LHCN-M2 (cell line): ENCODE measurements around the gene SLC23A2. TPM values are rescaled to one million over a fixed set of nuclear protein-coding genes. Genes with fewer than 3 reads are reported as not detected.
A peak's percentile ranks its signal among the peaks of the same experiment; 100 is the strongest.

Experiments
- DNase-seq: peaks from one replicate; pipeline ENCODE4 v3.0.0-alpha.2; 2012; ENCODE audit warnings: low read depth
- total RNA-seq: library from RNA; depleted of rRNA; stranded (reverse); fragments of >200 nt; gene quantifications from 2 replicates; pipeline ENCODE4 v1.2.3, GENCODE V29; 2014

SLC23A2 gene
- total RNA-seq, 1 experiment from 2014 or later: 14.6 TPM

DNA sequence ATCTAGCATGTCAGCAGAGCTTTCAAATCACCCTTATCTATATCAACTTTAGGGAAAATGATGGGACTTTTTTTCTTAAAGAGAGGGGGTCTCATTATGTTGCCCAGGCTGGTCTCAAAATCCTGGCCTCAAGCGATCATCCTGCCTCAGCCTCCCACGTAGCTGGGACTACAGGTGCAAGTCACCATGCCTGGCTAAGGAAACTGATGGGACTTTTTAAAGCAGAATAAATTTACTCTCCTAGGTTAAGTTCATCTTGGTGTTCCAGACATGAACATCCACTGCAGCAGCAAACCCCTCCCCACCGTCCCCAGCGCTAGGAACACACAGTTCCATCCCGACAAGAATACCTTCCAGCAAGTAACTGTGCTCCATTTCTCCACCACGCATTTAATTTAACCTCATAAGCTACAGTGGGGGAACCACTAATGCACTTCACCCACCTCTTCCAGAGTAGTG, 64.9 kb downstream of the SLC23A2 start:
- no peak for DNase-seq

DNA sequence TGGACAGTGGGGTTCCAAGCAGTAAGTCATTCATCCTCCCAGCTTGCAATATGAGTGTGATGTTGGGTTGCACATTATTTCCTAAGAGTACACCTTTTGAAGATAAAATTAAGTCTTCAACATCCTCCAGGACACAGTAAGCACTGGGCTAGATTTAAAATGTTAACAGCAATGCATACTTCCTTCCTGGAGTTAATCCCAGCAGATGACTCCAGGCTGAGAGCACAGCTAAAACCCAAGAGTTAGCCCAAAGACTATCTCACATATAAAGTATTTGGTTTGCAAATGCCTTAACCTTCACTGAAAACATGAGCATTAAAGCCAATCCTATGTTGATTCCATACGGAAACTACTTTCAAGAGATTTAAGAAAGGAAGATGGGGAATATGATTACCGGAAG, 69.2 kb downstream of the SLC23A2 start:
- DNase-seq: no peak

- DNase-seq: no peak
These were observed 71.5 kb downstream of the SLC23A2 start for GRCh38 chr20:4929686-4930397.

GRCh38 chr20:4926531-4927156, 74.7 kb downstream of the SLC23A2 start:
- DNase-seq: no peak

GRCh38 chr20:4925842-4926530, 75.3 kb downstream of the SLC23A2 start:
- DNase-seq: peak; percentile 75

DNA sequence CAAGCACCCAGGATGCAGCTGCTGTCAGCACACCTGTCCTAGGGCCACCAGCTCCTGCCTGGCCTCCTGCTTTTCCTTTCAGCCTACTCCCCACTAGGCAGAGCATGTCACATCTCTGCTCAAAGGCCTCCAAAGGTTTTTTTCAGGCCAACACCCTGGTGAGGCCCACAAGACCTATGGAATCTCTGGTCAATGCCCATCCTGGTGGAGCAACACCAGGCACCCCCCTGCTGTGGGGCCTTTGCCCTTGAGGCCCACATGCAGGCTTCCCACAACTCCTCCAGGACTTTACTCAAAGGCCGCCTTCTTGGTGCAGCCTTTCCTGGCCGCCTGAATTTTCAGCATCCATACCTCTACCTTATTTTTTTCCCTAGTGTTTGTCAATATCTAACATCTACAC, 76.9 kb downstream of the SLC23A2 start:
- no peak for DNase-seq

- DNase-seq: no peak
These were observed 77.3 kb downstream of the SLC23A2 start for GRCh38 chr20:4924032-4924431.

DNA sequence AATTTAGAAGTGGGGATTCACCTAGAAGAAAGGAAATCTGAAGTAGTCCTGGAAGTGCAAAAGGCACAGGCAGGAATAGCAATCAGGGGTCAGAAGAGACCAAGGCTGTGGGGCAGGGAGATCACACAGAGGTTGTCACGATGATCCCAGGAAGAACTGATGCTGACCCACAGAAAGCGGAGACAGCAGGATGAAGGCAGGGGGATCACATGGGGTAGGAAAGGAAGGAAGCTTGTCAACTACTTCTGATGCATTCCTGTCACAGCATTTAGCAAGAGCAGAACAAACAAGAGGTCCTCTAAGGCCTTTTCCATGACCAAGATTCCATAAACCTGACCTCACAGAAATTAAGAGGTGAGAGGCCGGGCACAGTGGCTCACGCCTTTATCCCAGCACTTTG, 79.1 kb downstream of the SLC23A2 start:
- no peak for DNase-seq

- DNase-seq: peak; percentile 13
These were observed 80.0 kb downstream of the SLC23A2 start for GRCh38 chr20:4921271-4921670.

- DNase-seq: no peak
These were observed 80.7 kb downstream of the SLC23A2 start for GRCh38 chr20:4920655-4921054.

- no peak for DNase-seq
These were observed 81.2 kb downstream of the SLC23A2 start for GRCh38 chr20:4920131-4920530.

- no peak for DNase-seq
These were observed 82.1 kb downstream of the SLC23A2 start for GRCh38 chr20:4919047-4919704.

DNA sequence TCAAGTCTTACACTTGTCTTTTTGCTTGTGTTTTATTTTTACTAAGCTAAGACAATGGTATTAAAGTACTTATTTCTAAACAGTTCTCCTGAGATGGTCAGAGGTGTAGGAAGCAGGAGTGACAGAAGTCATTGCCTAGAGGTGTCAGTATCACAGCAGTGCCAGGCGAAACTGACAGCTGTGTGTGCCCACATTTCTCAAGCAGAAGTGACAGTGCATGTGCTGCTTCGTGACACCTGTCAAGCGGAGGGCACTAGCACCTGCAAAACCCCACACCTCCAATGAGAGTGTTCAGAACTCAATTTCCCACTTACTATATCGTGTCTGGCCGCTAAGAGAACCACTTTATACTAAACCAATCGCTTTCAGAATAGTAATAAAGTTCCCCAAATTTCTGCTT, 82.8 kb downstream of the SLC23A2 start:
- no peak for DNase-seq

DNA sequence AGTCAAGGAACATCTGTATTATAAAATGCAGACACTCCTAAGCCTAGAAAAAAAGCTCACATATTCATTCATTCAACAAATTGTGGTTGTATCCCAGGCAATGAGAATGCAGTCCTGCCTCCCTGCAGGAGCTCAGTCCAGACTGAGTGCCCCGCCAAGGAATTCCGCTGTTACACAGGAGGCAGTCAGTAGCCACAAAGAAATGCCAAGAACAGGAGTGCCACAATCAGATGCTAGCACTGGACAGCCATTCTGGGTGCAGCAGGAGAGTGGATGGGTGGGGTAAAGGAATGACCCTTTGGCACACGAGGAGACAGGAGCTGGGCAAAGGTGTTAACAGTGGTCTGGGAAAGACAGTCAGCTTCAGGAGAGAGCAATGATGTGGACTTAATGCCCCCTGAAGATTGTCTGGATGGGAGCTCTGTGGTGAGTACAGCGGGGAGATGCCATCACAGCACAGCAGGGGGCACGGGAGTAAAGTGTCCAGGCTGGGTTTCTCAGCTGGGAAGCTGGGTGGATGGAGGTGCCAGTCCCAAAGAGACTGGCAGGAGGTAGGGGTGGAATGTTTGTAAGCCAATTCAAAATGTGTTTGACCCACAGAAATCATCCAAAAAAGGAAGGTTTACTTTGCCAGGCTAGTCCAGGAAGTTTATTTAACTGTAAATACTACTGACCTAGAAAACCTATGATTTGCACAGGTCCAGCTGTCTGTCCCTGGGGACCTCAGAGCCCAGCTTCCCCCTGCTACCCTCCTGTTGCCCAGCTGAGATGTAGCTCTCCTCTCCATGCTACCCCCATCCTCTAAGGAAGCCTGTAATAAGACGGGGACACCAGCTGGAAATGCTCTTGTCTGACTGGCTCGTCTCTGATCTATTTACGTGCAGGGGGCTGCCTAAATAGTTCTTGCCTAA, 84.1 kb downstream of the SLC23A2 start:
- DNase-seq: peak; percentile 23

GRCh38 chr20:4913147-4913546, 88.2 kb downstream of the SLC23A2 start:
- no peak for DNase-seq

- no peak for DNase-seq
These were observed 88.7 kb downstream of the SLC23A2 start for GRCh38 chr20:4912380-4913142.

- DNase-seq: no peak
These were observed 90.4 kb downstream of the SLC23A2 start for GRCh38 chr20:4910951-4911350.

GRCh38 chr20:4905613-4906012, 95.7 kb downstream of the SLC23A2 start:
- DNase-seq: no peak

DNA sequence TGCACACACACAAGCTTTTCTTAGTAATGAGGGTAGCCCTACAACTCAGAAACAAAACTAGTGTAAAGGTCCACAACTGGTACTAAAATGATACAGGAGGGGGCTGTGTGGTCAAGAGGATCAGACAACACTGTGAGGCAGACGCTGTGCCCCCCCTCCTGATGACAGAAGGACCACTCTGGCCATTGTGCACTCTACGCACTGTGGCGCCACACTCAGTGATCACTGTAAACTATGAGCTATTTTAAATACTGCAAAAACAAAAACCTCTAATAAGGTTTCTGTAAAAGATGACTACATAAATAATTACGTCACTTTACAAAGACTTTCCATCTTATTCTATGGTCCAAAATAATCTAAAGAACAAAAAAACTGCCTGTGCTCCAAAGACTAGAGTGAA, 96.1 kb downstream of the SLC23A2 start:
- no peak for DNase-seq

- no peak for DNase-seq
These were observed 97.0 kb downstream of the SLC23A2 start for GRCh38 chr20:4904127-4904860.
